GM19238 (cell line): Measurements from ENCODE around the gene OR4D2.
"Not testable (repeated sequence)": the region's sequence is repeated elsewhere in the genome, so short reads cannot be mapped to it uniquely, and the experiment has no call there.

ENCODE experiments used
- DNase-seq: peaks from one replicate; pipeline ENCODE4 v3.0.0; 2011; ENCODE audit warnings: low spot score; ENCODE audit not compliant: insufficient read length

The OR4D2 gene

GRCh38 chr17:58166682-58167081, at the start of gene OR4D2:
TSS of gene OR4D2 (plus strand) at chr17:58166982. CDS start at chr17:58169656, 2,674 bp downstream.
- DNase-seq, result no peak

DNA sequence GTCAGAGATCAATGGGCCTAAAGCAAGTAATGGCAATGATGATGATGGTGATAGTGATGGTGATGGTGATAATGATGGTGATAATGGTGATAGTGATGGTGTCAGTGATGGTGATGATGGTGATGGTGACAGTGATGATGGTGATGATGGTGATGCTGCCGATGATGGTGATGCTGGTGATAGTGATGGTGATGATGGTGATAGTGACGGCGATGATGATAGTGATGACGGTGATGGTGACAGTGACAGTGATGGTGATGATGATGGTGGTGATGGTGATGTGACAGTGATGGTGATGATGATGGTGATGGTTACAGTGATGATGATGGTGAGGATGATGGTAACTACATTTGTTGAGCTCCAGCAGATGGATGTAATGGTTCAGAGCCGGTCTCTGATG, 49.4 kb upstream of the OR4D2 start:
- no peak for DNase-seq

DNA sequence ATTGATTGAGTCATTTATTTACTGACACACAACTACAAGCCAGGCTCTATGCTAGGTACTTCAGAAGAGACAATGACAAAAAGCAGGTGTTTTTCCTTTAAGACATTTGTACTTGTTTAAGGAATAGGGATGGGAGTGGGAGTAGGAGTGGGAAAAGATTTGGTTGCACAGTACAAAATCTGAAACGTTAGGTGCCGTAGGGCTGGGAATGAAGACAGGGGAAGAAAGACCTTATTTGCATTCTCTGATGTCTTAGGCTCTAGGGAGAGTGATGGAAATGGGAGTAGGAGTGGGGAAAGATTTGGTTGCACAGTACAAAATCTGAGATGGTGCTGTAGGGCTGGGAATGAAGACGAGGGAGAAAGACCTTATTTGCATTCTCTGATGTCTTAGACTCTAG, 47.3 kb upstream of the OR4D2 start:
- no peak for DNase-seq

GRCh38 chr17:58120195-58120822, 46.5 kb upstream of the OR4D2 start:
- DNase-seq, result no peak

DNA sequence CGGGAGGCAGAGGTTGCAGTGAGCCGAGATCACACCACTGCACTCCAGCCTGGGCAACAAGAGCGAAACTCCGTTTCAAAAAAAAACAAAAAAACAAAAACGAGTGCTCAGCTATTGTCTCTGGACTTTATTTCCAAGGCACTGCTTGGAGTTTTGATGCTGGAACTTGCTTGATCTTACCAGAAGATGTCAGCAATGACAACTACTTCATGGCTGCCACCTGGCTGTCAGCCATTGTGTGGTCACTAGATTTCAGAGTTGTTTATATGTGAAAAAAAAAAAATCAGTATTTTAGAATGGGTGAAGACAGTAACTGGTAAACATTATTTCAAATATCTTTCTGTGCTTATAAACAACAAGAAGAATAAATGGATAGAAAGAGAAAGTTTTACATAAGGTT, 44.9 kb upstream of the OR4D2 start:
- no peak for DNase-seq

GRCh38 chr17:58127846-58128245, 38.9 kb upstream of the OR4D2 start:
- DNase-seq, result no peak

- not testable (repeated sequence) for DNase-seq
Measured at GRCh38 chr17:58132697-58133096, 34.1 kb upstream of the OR4D2 start.

- DNase-seq, result no peak
Measured at GRCh38 chr17:58136669-58137279, 30.0 kb upstream of the OR4D2 start.

GRCh38 chr17:58141505-58141904, 25.3 kb upstream of the OR4D2 start:
- no peak for DNase-seq

GRCh38 chr17:58143335-58143734, 23.4 kb upstream of the OR4D2 start:
- DNase-seq, result not testable (repeated sequence)

DNA sequence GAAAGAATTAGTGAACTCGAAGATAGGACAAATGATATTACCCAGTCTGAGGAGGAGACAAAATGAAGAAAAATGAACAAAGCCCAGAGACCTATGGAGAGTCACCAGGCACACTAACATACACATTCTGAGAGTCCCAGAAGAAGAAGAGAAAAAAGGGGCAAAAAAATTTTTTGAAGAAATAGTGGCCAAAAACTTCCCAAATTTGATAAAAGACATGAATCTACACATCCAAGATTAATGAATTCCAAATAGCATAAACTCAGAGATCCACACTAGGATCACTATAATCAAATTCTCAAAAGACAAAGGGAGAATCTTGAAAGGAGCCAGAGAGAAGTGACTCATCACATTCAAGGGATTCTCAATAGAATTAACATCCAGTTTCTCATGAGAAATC, 22.0 kb upstream of the OR4D2 start:
- no peak for DNase-seq

GRCh38 chr17:58147930-58148434, 18.8 kb upstream of the OR4D2 start, which contains the start of gene OR4D1:
TSS of gene OR4D1 (plus strand) at chr17:58148384. CDS start at chr17:58155154, 6,770 bp downstream.
- no peak for DNase-seq

DNA sequence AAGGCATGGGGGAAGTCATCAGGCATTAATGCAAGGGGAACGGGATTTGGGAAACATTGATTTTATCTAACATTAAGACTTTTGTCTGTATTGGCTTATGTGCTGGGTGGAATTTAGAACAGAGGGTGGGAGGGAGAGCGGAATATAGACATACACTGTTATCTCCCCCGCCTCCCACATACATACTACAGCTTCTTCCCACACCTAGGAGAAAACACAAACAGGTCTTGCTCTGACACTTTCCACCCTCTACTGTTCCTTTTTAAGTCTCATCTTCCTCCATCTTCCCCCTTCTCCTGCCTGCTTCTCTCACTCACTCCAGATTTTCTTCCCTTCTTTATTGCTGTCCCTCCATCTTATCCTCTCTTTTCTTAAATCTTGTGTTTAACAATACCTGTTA, 18.2 kb upstream of the OR4D2 start:
- no peak for DNase-seq

- DNase-seq, result no peak
Measured at GRCh38 chr17:58150394-58150793, 16.4 kb upstream of the OR4D2 start.

DNA sequence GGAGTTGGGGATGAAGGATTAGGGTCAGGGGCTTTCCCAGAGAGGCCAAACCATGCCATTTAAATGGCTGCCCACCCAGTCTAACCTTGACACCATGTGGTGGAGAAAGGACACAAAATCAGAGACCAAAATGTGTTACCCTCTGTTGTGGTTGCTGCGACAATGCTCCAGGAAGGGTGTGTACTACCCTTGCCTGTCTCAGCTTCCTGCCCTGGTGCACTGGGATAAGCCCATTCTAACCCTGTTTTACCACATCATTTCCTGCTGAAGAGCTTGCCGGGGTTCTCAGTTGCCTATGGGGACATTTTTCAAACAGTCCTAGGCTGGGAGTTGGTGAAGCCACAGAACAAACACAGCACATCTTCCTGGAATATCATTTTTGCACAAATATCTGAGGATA, 13.7 kb upstream of the OR4D2 start:
- DNase-seq, result no peak

DNA sequence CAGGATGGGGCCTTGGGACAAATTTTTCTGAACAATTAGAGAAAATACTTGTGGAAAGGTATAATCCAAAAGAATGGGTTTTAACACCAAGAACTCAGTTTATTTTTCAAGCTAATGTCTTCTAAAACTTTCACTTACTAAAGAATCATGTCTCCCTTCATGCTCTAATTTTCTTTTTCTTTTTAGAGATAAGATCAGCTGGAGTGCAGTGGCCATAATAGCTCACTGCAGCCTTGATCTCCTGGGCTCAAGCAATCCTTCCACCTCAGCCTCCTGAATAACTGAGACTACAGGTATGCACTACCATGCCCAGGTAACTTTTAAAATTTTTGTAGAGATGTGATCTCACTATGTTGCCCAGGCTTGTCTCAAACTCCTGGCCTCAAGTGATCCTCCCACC, 13.1 kb upstream of the OR4D2 start:
- DNase-seq, result no peak

- no peak for DNase-seq
Measured at GRCh38 chr17:58156839-58157803, 9.7 kb upstream of the OR4D2 start.

DNA sequence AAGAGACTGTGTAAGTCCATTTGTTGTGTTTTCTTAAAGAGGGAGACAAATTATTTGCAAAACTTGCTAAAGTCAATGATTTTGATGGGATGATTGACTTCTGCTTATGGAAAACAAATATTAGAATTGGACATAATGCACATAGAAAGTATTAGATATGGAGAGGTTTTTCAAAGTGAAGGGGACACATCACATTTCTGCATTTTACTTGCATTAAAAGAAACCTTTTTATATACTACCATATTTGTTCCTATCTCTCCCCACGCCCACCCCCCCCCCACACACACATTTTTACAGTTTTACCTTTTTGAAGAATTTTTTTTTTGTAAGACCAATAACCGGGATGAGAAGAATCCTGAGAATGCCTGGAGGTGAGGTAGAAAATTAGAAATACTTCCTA, 8.6 kb upstream of the OR4D2 start:
- DNase-seq, result no peak

DNA sequence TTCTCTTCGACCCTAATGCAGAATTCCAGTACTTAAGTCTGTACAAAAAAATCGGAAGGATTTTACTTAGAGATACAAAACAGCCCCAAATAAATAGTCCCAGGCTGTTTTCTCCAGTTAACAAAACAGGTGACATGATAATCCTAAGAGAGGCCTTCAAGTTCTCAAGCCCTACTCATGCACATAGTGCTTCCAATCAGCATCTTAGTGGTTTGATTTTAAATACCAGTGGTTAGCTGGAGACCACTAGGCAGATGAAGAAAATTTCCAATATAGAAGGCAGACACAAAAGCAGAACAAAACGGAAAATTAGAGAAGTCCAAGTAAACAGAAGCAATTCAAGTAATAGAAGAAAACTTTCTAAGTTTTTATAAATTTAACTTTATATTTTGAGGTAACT, 5.2 kb upstream of the OR4D2 start:
- DNase-seq, result no peak

GRCh38 chr17:58165981-58166380, 801 bp upstream of the OR4D2 start:
- DNase-seq, result no peak

DNA sequence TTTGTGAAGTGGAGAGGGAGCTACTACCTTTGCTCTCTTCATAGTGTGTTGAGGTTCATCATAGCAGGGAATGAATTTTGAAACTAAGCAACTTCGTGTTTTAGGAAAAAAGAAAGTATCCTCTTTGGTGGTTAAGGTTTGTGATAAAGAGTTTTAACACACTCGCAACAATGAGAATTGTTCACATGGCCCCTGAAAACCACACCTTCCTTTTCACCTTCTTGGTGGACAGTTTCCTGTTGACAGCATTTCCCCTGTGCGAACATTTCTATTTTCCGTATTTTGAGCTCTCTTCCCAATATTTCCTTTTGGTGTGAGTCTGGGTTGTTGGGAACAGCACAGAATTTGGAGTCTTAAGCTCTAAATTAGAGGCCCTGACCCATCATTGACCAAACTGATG, 3.8 kb downstream of the OR4D2 start:
- DNase-seq, result no peak
